Gastrocnemius medialis (tissue), 4 donors: ENCODE data around the gene OR6N2. TPM values are rescaled to one million over a fixed set of nuclear protein-coding genes. Genes with fewer than 3 reads are reported as not detected.

Experiments used
- ATAC-seq, 2 donors: fragments of 150-250 bp; one replicate each; pipeline ENCODE4 v1.9.1; 2016
- DNase-seq, 2 donors: peaks; one replicate each; pipeline ENCODE4 v3.0.0-alpha.2; 2019
- H3K27ac ChIP-seq, 4 donors: fragments of 200-600 bp; sonication (generic); 1 replicate in 1 of 4; 2 replicates in 3 of 4; pipeline ENCODE4 v1.5.1; 2016 to 2018; ENCODE audit warnings: mild to moderate bottlenecking in 2 of 4, moderate library complexity in 1 of 4
- H3K27me3 ChIP-seq, 3 donors: fragments of 200-600 bp; sonication (generic) in 2 of 3; 1 replicate in 1 of 3; 2 replicates in 2 of 3; pipeline versions ENCODE4 v1.5.1 to v1.6.0; 2016 to 2019; ENCODE audit warnings: mild to moderate bottlenecking in 1 of 3, moderate library complexity in 1 of 3
- H3K36me3 ChIP-seq, 2 donors: fragments of 200-600 bp; sonication (generic) in 1 of 2; one replicate each; pipeline ENCODE4 v1.5.1; 2017 to 2018
- H3K4me1 ChIP-seq, 2 donors: fragments of 200-600 bp; sonication (generic) in 1 of 2; one replicate each; pipeline ENCODE4 v1.5.1; 2016 to 2017; ENCODE audit warnings: mild to moderate bottlenecking in 2 of 2
- H3K4me3 ChIP-seq, 4 donors: fragments of 200-600 bp; sonication (generic) in 3 of 4; 1 replicate in 1 of 4; 2 replicates in 3 of 4; pipeline ENCODE4 v1.5.1; 2016 to 2019; ENCODE audit warnings: mild to moderate bottlenecking in 2 of 4
- H3K9me3 ChIP-seq, 3 donors: fragments of 200-600 bp; sonication (generic) in 2 of 3; 1 replicate in 1 of 3; 2 replicates in 2 of 3; pipeline ENCODE4 v1.5.1; 2016 to 2019
- CTCF ChIP-seq, 5 experiments: fragments of 450-650 bp in 3 of 5; fragments of 200-600 bp in 2 of 5; sonication (generic) in 2 of 5; IDR thresholded peaks in 4 of 5; conservative IDR thresholded peaks in 1 of 5; 1 replicate in 4 of 5; 2 replicates in 1 of 5; pipeline ENCODE4 v1.5.1; 2016 to 2019; ENCODE audit warnings: antibody characterized with exemption in 5 of 5, mild to moderate bottlenecking in 3 of 5, moderate library complexity in 3 of 5
- POLR2A ChIP-seq, 2 donors: fragments of 450-650 bp; IDR thresholded peaks; one replicate each; pipeline ENCODE4 v1.6.1; 2017; ENCODE audit warnings: antibody characterized with exemption in 2 of 2, mild to moderate bottlenecking in 2 of 2, moderate library complexity in 2 of 2
- in situ Hi-C, 4 donors: fragments of 200-750 bp; cut with MboI; loops; one replicate each; pipeline versions ENCODE4 v1.15.0 to v1.8.0; 2017; ENCODE audit warnings: low sequenced_read_pairs in 4 of 4
- intact Hi-C: fragments of 100-400 bp; cut with DNase I; formaldehyde crosslinking; loops from one replicate; pipeline ENCODE4 v1.15.1; 2023; ENCODE audit warnings: low total_unique reads
- total RNA-seq, 4 donors: library from RNA; depleted of rRNA; stranded (reverse); fragments of >200 nt; gene quantifications; one replicate each; pipeline versions ENCODE4 v1.1.0 to v1.2.3, GENCODE V29; 2016

OR6N2 gene
- total RNA-seq, 4 donors from 2014 or later: not detected

- in situ Hi-C loops (no loop called here), intact Hi-C loops (no loop called here)
- no peaks in the 10 kb centered on the region for H3K36me3 ChIP-seq
- no peak for DNase-seq
- no peaks in the 10 kb centered on the region for H3K9me3 ChIP-seq
- H3K4me1 ChIP-seq: no peaks in the 10 kb centered on the region
- H3K27ac ChIP-seq: no peak overlapping the region
- TF ChIP-seq POLR2A (IDR thresholded peaks at IDR 0.05): no peak
- no peak for TF ChIP-seq CTCF (IDR thresholded peaks at IDR 0.05 in 4 of 5, conservative IDR thresholded peaks at IDR 0.05 in 1 of 5)
- H3K27me3 ChIP-seq: no peaks in the 10 kb centered on the region
- no peak for ATAC-seq
- no peak overlapping the region for H3K4me3 ChIP-seq
Measured at GRCh38 chr1:158752155-158752712, 28.8 kb downstream of the OR6N2 start.

- TF ChIP-seq POLR2A (IDR thresholded peaks at IDR 0.05) (no peak), CTCF (IDR thresholded peaks at IDR 0.05 in 4 of 5, conservative IDR thresholded peaks at IDR 0.05 in 1 of 5) (no peak)
- Histone ChIP-seq H3K27me3 (no peaks in the 10 kb centered on the region), H3K4me3 (no peak overlapping the region), H3K36me3 (no peaks in the 10 kb centered on the region), H3K4me1 (no peaks in the 10 kb centered on the region), H3K9me3 (no peaks in the 10 kb centered on the region), H3K27ac (no peak overlapping the region)
- in situ Hi-C loops (no loop called here), intact Hi-C loops (no loop called here)
- ATAC-seq (no peak), DNase-seq (no peak)
Measured at GRCh38 chr1:158735848-158736247, 45.2 kb downstream of the OR6N2 start.

- Histone ChIP-seq H3K4me3 (no peak overlapping the region), H3K27me3 (no peaks in the 10 kb centered on the region)
Measured at GRCh38 chr1:158732524-158732923, 48.5 kb downstream of the OR6N2 start.

GRCh38 chr1:158731707-158732106 lies 49.3 kb downstream of the OR6N2 start:
- H3K4me3 ChIP-seq: no peak overlapping the region
- H3K27me3 ChIP-seq: no peaks in the 10 kb centered on the region
- no peak overlapping the region for H3K27ac ChIP-seq
- intact Hi-C loops: no loop called here
- TF ChIP-seq CTCF (IDR thresholded peaks at IDR 0.05 in 4 of 5, conservative IDR thresholded peaks at IDR 0.05 in 1 of 5): no peak
- TF ChIP-seq POLR2A (IDR thresholded peaks at IDR 0.05): no peak
- H3K4me1 ChIP-seq: no peaks in the 10 kb centered on the region
- in situ Hi-C loops: no loop called here
- no peaks in the 10 kb centered on the region for H3K36me3 ChIP-seq
- ATAC-seq (no peak), DNase-seq (no peak)
- H3K9me3 ChIP-seq: no peaks in the 10 kb centered on the region

More at GRCh38 chr1:158732524-158732923, 48.5 kb downstream of the OR6N2 start:
- no peaks in the 10 kb centered on the region for H3K36me3 ChIP-seq
- in situ Hi-C loops (no loop called here), intact Hi-C loops (no loop called here)
- H3K27ac ChIP-seq: no peak overlapping the region
- TF ChIP-seq CTCF (IDR thresholded peaks at IDR 0.05 in 4 of 5, conservative IDR thresholded peaks at IDR 0.05 in 1 of 5): no peak
- TF ChIP-seq POLR2A (IDR thresholded peaks at IDR 0.05): no peak
- H3K4me1 ChIP-seq: no peaks in the 10 kb centered on the region
- DNase-seq: no peak
- ATAC-seq: no peak
- no peaks in the 10 kb centered on the region for H3K9me3 ChIP-seq

GRCh38 chr1:158730453-158730852 lies 50.6 kb downstream of the OR6N2 start:
- H3K27ac ChIP-seq: no peak overlapping the region
- TF ChIP-seq POLR2A (IDR thresholded peaks at IDR 0.05) (no peak), CTCF (IDR thresholded peaks at IDR 0.05 in 4 of 5, conservative IDR thresholded peaks at IDR 0.05 in 1 of 5) (no peak)
- in situ Hi-C loops (no loop called here), intact Hi-C loops (no loop called here)
- no peaks in the 10 kb centered on the region for H3K9me3 ChIP-seq
- DNase-seq: no peak
- no peaks in the 10 kb centered on the region for H3K27me3 ChIP-seq
- ATAC-seq: no peak
- H3K4me3 ChIP-seq: no peak overlapping the region
- H3K4me1 ChIP-seq: no peaks in the 10 kb centered on the region
- H3K36me3 ChIP-seq: no peaks in the 10 kb centered on the region
